Measurements from ENCODE around the gene RBMS1.
"Not testable (repeated sequence)": the region's sequence is repeated elsewhere in the genome, so short reads cannot be mapped to it uniquely, and the experiment has no call there.

The RBMS1 gene

GRCh38 chr2:160430001-160430344 is 63.6 kb downstream of the RBMS1 start:
- no peak for DNase-seq

GRCh38 chr2:160429248-160430000 is 64.2 kb downstream of the RBMS1 start:
- DNase-seq, result peak; percentile 64

- no peak for DNase-seq
These were observed 65.2 kb downstream of the RBMS1 start for GRCh38 chr2:160428405-160428763.

GRCh38 chr2:160427629-160428404 is 65.8 kb downstream of the RBMS1 start:
- no peak for DNase-seq

GRCh38 chr2:160426604-160427003 is 67.0 kb downstream of the RBMS1 start:
- no peak for DNase-seq

- no peak for DNase-seq
These were observed 68.0 kb downstream of the RBMS1 start for GRCh38 chr2:160425434-160426151.

GRCh38 chr2:160423126-160423525 is 70.5 kb downstream of the RBMS1 start:
- DNase-seq, result no peak

- not testable (repeated sequence) for DNase-seq
These were observed 71.7 kb downstream of the RBMS1 start for GRCh38 chr2:160421646-160422501.

GRCh38 chr2:160420711-160421110 is 72.9 kb downstream of the RBMS1 start:
- DNase-seq, result no peak

- no peak for DNase-seq
These were observed 73.7 kb downstream of the RBMS1 start for GRCh38 chr2:160419776-160420505.

- no peak for DNase-seq
These were observed 74.8 kb downstream of the RBMS1 start for GRCh38 chr2:160418853-160419252.

GRCh38 chr2:160418398-160418765 is 75.2 kb downstream of the RBMS1 start:
- no peak for DNase-seq

GRCh38 chr2:160417745-160418397 is 75.7 kb downstream of the RBMS1 start:
- no peak for DNase-seq

GRCh38 chr2:160415991-160416390 is 77.6 kb downstream of the RBMS1 start:
- no peak for DNase-seq

- DNase-seq, result no peak
These were observed 81.7 kb downstream of the RBMS1 start for GRCh38 chr2:160411955-160412354.

- DNase-seq, result no peak
These were observed 82.4 kb downstream of the RBMS1 start for GRCh38 chr2:160411167-160411566.

- DNase-seq, result no peak
These were observed 84.1 kb downstream of the RBMS1 start for GRCh38 chr2:160409480-160409879.

- no peak for DNase-seq
These were observed 84.7 kb downstream of the RBMS1 start for GRCh38 chr2:160408959-160409291.

GRCh38 chr2:160408173-160408958 is 85.2 kb downstream of the RBMS1 start:
- no peak for DNase-seq

GRCh38 chr2:160407393-160408172 is 86.0 kb downstream of the RBMS1 start:
- DNase-seq, result peak; percentile 39
